HG03060 (cell line): ENCODE results near the gene NPAS3.

Source experiments
- ATAC-seq: cut with Tn5 transposase; IDR thresholded peaks from one replicate; pipeline ENCODE4 v1.9.1; 2021; ENCODE audit warnings: low read depth, moderate number of reproducible peaks; ENCODE audit not compliant: unreplicated experiment

Gene NPAS3

DNA sequence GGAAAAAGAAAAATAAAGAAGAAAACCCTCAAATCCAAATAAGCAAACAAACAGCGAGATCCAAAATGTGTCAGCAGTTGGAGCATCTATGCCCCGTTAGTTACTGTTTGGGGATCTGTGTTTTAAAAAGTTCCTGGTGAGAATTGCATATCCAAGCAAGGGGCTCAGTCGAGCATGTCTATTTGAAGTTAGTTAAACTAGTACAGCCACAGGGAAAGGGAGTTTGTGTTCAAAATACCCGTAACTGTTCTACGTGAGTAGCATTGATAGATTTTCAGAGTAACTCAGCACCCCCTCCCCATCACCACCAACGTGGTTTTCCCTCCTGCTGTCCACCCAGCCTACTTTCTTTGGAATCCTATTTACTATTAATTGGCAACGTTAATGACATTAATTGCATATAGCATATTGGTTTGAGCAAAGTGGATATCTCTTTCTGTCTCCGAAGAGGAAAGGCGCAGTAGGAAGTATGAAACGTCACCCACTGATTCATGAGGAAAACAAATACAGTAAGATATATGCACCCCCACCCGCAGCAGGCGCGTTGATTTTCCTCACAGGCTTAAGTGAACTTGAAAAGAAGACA is 1.5 kb downstream of the NPAS3 start:
- no peak for ATAC-seq

DNA sequence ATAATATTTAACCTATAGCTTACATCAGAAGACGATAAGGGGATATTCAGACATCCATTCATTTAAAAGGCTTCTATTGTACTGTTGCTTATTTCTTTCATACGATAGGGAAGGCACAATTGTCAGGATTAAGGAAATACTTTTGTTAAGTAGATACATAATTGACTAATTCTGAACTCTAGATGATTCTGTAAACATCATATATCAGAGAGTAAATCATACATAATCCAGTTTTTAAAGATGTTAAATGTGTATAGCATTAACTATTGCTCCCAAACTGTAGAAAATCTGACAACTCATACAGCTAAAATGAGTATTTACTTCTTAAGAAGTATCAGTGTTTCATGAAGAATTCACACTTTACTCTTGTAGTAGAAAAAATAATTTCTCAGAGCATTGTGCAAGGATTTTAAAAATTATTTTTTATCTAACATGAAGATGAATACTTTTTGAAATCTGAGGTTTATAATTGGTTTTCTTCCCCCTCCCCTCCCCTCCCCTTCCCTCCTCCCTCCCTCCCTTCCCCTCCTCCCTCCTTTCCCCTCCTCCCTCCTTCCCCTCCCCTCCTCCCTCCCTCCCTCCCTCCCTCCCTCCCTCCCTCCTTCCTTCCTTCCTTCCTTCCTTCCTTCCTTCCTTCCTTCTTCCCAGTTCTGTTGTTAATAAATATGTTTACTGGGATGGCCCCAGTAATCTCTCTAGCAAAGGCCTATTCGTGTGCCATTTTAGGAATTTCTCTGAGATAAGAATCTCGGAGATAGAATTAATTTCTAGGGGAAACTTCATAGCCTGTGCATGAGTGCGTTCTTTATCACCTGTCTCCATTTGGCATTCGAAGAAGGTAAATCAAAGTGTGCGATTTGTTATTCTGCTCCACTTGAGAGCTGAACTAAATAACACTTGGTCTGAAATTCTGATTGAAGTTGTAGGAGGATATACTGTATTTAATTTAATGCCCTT is 2.3 kb downstream of the NPAS3 start:
- no peak for ATAC-seq

DNA sequence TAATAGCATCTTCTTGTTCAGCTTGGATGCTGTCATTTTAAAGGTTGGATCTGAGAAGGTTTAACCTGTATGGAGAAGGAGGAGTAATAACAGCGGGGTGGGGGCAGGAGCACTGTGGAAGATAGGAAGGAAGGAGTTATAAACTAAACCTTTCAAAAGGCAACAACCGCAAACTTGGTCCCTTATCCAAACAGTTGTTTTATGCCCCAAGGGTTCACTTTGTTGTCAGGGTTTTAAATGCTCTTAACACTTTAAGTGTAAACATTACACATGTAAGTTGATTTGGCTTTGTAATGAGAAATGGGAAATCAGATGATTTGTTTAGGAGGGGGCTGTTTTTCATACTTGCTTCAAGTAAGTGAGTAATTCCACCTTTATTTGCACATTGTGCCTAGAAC is 3.0 kb downstream of the NPAS3 start:
- no peak for ATAC-seq

DNA sequence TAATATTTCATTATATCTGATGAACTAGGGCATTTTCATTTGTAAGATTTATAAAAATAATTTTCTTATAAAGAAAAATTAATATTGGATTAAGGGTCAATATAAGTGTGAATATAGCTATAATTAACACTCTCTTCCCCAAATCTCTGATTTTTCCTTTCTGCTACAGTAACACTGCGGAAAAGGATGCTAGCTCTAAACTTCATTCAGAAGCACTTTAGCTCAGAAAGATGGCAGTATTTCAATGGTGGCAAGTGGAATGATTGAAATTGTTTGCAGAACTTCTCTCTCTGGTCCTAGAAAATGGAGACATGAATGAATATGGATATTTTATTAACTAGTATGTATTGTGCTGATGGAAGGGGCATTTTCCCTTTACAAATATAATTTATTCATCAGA is 8.4 kb downstream of the NPAS3 start:
- ATAC-seq, result no peak

DNA sequence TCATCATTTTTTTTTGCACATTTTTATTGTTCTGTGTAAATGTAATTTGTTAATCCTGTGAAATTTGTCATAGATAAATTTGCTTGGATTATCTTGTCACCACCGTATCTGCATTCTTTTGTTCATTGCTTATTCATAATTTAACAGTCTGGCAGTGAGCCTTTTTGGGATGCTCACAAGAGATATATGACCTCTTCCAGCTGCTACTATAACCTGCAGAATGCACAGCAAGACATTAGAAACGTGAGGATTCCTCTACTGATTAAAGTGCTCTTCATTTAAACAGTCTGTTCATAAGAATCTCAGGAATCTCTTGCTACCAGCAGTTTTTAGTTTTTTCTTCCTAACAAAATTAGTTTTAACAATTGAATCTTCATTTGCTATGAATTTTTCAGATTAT is 9.1 kb downstream of the NPAS3 start:
- no peak for ATAC-seq

DNA sequence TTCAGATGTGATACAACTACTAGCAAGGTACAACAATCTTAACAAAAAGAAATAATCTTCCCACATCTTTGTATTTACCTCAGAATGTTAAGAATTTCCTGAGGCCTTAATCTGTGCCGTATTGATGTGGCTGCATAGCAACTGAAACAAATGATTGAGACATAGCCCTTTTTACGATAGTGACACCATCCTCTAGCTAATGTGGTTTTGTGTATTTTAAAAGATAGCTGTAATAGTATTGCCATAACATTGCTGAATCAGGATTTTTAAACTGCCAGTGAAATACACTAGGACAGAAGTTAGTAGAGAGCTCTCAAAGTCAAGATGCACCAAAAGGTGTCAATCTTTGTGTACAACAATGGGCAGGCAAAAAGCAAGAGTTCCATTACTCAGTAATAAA is 11.9 kb downstream of the NPAS3 start:
- no peak for ATAC-seq

DNA sequence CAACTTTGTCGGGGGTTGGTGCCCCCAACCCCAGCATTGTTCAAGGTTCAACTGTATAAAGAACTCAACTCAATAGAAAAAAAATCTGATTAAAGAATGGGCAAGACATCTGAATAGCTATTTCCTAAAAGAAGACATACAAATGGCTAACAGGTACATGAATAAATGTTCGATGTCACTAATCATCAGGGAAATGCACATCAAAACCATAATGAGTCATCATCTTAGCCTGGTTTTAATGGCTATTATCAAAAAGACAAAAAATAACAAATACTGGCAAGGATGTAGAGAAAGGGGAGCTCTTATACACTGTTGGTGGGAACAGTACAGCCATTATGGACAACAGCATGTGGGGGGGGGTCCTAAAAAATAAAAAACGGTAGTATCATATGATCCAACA is 28.7 kb downstream of the NPAS3 start:
- ATAC-seq, result no peak

DNA sequence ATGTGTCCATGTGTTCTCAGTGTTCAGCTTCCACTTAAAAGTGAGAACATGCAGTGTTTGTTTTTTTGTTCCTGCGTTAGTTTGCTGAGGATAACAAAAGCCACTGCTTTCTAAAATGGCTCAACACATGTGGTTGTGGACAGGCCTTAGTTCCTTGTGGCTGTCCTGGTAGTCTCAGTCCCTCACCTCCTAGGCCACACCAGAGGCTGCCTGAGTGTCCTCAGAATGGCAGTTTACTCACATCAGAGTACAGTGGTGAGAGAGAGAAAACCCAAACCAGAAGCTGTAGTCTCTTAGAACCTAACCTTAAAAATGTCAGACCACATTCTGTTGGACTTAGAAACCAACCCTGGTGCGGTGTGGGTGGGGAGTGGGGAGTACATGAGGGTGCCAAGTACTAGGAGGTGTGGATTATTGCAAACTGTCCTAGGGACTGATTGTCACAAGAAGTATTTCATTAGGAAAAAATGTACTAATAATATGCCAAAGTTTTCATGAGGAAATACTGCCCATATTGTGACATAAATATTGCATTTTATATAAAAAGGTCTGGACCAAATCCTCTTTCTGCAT is 30.4 kb downstream of the NPAS3 start:
- ATAC-seq, result no peak

DNA sequence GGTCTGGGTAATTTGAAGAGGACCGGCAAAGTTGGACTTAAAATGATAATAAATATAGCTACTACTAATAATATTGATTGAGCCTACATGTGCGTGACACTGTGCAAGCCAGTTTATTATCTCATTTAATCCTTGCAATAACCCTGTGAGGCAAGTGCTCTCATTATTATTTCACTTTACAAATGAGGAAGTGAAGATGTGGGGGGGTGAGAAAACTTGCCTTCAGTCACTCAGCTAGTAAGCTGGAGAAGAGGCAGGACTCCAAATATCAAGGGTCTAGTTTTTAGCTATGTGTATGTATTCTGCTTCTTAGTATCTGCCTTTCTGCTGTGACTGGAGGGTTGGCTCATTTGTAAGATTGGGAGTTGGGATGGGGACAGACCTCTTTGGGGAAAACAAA is 39.2 kb downstream of the NPAS3 start:
- ATAC-seq, result no peak

DNA sequence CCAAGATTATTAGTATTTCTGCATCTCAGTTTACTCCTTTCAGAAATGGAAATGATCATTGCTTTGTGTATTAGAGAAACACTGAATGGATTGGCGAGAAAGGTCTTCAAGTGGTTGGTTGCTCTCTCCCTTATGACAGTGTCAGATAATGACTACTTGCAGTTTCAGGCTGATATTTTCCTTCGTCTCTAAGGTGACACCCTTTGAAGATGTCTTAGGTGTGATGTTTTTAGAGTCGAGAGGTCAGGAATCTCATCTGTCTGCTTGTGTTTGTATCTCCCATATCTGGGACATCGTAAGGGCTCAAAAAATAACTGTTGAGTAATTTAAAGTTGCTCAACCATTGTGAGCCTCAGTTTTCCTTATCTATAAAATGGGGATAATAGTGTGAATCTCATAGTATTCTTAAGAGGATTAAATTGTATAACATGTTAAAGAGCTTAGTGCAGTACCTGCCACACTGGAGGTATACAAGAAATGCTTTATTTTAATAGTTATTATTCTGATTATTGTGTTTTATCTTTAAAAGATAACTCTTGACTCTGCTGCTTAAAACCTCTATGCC is 40.1 kb downstream of the NPAS3 start:
- no peak for ATAC-seq

DNA sequence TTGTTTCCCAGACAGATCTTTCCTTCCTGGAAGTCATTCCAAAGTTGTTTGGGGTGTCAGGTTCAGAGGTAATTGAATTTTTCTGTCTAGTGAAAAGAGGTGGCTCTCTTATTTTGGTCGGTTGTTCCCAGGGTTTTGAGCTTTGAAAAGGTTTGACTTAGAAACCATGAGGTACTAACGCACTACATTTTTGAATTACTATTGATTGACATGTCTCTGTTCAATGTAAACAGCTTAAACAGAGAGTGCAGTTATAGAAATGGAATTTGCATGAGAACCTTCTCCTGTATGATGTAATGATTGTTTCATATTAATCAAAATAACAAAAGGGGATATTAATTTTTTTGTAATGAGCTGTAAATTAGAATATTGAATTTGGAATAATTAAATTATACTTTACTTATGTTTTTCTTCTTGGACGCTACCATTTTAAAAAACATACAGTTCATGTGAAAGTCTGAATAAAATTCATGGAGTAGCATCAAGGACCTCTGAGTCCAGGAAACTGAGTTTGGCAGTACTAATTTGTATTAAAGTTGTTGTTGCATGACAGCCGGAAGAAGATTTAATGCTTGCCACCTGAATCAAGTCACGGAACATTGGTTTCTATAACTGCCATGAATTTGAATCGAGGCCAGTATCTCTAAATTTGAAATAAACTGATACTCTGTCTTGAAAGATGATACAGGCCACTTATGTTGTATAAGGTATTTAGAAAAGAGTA is 41.7 kb downstream of the NPAS3 start:
- no peak for ATAC-seq

DNA sequence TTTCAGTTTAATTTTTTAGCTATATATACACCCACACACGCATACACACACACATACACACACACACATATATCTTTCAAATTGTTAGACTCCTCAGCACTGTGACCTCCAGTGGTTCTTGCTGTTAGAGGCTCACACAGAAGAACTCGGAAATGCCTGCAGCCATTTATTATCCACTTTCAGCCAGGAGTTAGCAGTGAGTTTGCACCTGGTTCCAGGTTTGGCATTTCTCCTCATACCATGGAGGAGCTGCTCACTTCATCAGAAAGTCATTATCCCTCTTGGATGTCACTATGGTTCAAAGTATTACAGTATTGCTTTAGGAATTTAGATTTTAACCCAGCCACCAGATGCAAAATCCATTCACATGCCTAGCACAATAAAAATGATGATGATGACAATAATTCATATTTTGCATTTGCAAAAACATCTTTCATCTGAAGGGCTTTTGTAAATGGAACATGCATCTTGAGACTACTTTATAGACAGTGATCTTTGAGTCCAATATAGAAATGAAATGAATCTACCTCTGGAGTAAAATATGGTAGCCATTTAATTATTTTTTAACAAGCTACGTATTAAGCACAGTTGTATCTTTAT is 42.3 kb downstream of the NPAS3 start:
- ATAC-seq, result no peak

DNA sequence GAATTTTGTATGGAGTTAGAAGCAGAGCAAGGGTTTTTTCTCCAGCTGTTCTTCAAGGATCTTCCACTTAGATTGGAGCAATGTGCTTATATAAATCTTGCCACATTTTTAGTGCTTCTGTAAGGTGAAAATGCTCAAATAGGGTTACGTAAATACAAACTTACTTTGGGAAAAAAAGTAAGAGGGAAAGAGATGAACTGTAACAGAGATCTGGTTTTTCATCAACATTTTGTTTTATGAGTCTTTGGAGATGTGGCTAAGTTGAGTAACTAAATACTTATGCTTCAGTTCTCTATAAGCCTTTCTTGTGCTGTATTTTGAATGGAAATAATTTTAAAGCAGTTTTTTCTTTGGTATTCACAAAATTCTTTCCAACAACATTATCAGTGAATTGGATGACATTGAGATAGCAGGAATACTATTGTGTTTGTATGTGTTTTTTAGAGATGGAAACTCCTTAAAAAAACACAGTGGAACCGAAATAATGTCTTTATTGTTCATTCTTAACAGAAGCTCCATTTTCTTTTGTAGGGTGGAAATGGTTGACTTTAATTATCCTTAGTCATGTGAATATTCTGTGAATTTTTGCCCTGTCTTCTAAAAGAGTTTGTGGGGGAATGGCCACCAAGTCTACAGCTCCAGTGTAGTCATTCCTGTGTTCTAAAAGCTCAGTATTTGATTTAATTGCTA is 45.7 kb downstream of the NPAS3 start:
- ATAC-seq, result no peak

DNA sequence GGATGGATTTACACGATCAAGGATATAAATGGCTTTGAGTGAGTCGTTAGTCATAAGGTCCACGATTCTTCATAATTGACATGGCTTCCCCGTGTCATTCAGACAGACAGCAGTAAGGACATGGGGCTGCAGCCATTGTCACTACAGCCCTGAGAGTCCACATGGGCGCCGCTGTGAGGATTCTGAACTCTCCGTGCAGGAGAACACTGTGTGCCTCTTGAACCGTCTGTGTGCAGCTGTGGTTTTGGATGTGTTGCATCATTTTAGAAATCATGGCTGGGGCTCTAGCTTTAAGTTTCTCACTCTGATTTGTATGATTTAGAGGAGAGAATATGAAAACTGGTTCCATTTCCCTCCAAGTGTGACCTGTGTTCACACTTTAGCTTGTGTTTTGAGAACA is 47.2 kb downstream of the NPAS3 start:
- ATAC-seq, result no peak

DNA sequence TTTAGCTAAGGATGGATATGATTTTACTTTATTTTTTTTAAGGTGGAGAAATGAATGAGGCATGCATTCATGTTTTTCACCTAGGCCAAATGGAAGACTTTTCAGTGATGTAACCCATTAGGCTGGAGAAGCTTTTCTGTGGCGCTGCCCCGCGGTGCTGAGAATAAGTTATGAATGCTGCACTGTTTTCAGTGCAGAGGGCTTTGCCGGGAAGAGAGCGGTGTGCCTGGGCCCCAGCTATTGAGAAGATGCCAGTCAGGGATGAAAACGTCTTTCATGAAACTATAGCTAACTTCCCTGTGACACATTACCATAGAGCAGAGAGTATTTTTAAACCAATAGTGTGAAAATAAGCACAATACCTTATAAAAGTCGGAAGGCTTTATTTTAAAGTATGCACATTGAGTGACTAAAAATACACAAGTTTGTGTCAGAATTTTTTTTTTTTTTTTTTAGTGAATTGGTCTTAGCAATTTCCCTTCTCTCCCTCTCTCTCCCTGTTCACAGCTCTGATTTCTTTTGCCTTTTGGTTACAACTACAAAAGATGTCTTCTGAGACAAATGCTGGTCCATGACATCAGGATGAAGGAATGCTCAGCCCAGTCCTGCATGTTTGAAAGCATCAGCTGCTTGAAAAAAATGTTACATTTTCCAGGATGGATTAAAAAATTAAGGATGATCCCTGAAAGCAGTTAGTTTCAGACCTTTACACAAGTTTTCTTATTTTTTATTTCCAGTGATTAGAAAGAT is 48.3 kb downstream of the NPAS3 start:
- no peak for ATAC-seq

DNA sequence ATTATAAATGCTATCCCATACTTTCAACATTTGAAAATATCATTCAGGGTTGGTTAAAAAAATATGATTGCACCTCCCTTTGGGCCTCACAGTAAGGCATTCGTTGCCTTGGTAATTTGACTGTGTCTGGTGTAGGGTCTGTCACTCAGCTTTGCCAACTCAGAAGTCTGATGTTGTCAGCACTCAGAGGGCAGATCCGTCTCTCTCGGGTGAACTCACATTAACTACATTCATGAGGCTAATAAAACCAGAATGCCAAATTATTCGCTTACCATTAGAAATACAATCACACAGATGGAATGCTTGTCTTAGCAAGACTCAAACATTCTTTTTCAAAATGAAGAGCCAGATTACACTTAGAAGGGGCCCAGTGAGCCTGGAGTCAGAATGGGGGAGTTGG is 53.0 kb downstream of the NPAS3 start:
- ATAC-seq, result no peak

DNA sequence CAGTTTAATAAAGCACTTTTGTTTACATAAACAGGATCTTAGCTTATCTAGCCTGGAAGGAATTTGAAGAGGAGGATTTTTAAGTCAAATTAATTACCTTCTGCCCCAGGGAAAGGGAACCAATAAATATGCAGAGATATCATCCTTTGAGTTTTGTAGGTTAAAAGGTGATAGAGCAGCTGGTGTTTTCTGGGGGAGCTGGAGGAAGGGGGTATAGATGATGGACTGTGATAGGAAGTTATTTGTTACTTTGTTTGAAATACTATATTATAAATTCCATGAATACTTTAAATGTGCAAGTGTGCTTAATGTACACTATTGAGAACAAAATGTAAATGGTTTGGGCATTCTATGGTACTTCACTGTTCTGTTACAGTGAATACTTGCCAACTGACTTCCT is 55.2 kb downstream of the NPAS3 start:
- ATAC-seq, result no peak

DNA sequence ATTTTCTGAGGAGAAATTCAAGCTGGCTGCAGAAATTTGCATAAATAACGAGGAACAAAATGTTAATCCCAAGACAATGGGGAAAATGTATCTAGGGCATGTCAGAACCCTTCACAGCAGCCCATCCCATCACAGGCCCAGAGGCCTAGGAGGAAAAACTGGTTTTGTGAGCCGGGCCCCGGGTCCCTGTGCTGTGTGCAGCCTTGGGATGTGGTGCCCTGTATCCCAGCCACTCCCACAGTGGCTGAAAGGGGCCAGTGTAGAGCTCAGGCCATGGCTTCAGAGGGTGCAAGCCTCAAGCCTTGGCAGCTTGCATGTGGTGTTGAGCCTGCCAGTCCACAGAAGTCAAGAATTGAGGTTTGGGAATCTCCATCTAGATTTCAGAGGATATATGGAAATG is 57.7 kb downstream of the NPAS3 start:
- ATAC-seq, result no peak

DNA sequence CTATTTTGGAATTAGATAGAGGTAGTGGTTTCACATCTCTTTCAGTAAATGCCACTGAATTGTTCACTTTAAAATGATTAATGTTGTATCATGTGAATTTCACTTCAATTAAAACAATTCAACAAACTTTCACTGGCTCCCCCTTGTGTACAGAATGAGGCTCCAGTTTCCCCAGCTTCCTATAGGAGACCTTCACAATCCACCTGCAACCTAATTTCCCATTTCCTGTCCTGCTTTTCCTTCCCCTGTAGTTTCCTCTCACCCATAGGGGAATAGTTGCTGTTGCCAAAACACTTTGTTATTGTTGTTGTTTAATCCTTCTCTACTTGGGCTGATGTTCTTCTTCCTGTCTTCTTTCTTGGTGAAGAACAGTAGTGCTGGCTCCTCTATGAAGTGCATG is 59.8 kb downstream of the NPAS3 start:
- ATAC-seq, result no peak
